NCI-H128 (cell line): Measurements from ENCODE around the gene ANKRD9.

Experiments used
- DNase-seq: peaks from one replicate; lab custom pipeline; 2025; ENCODE audit not compliant: unreplicated experiment; lab: John Stamatoyannopoulos, UW

Gene ANKRD9

GRCh38 chr14:102499401-102500157 is 10.0 kb downstream of the ANKRD9 start:
- DNase-seq, result no peak

GRCh38 chr14:102498678-102499265 is 10.8 kb downstream of the ANKRD9 start:
- DNase-seq, result no peak

GRCh38 chr14:102497998-102498677 is 11.4 kb downstream of the ANKRD9 start:
- DNase-seq, result no peak

- DNase-seq, result no peak
Measured at GRCh38 chr14:102496958-102497744, 12.4 kb downstream of the ANKRD9 start.

- no peak for DNase-seq
Measured at GRCh38 chr14:102496331-102496691, 13.3 kb downstream of the ANKRD9 start.

GRCh38 chr14:102495491-102496330 is 13.9 kb downstream of the ANKRD9 start:
- no peak for DNase-seq

GRCh38 chr14:102493585-102493984 is 16.0 kb downstream of the ANKRD9 start:
- no peak for DNase-seq

GRCh38 chr14:102493096-102493495 is 16.5 kb downstream of the ANKRD9 start:
- no peak for DNase-seq

- DNase-seq, result no peak
Measured at GRCh38 chr14:102492531-102492910, 17.1 kb downstream of the ANKRD9 start.

- DNase-seq, result no peak
Measured at GRCh38 chr14:102491786-102492530, 17.6 kb downstream of the ANKRD9 start.

- no peak for DNase-seq
Measured at GRCh38 chr14:102491366-102491765, 18.2 kb downstream of the ANKRD9 start.

GRCh38 chr14:102490456-102490855 is 19.1 kb downstream of the ANKRD9 start:
- no peak for DNase-seq

GRCh38 chr14:102487204-102487577 is 22.4 kb downstream of the ANKRD9 start:
- no peak for DNase-seq

GRCh38 chr14:102486513-102487203 is 22.9 kb downstream of the ANKRD9 start:
- DNase-seq, result no peak

GRCh38 chr14:102485693-102486512 is 23.7 kb downstream of the ANKRD9 start:
- DNase-seq, result no peak

- DNase-seq, result no peak
Measured at GRCh38 chr14:102484316-102484715, 25.3 kb downstream of the ANKRD9 start.

- DNase-seq, result no peak
Measured at GRCh38 chr14:102481791-102482238, 27.8 kb downstream of the ANKRD9 start.

- no peak for DNase-seq
Measured at GRCh38 chr14:102481371-102481770, 28.2 kb downstream of the ANKRD9 start.
